Putamen (tissue), 1 donor: ENCODE results near the gene MACO1.
"Not testable (repeated sequence)": the region's sequence is repeated elsewhere in the genome, so short reads cannot be mapped to it uniquely, and the experiment has no call there.

Experiments used
- DNase-seq: peaks from one replicate; pipeline ENCODE4 v3.0.0-alpha.2; 2016; ENCODE audit warnings: low spot score

Gene MACO1

GRCh38 chr1:25430073-25430966, at the start of gene MACO1:
MACO1 (plus strand) TSS chr1:25430897; CDS start chr1:25431099, 202 bp downstream.
- DNase-seq, result peak; percentile 99

DNA sequence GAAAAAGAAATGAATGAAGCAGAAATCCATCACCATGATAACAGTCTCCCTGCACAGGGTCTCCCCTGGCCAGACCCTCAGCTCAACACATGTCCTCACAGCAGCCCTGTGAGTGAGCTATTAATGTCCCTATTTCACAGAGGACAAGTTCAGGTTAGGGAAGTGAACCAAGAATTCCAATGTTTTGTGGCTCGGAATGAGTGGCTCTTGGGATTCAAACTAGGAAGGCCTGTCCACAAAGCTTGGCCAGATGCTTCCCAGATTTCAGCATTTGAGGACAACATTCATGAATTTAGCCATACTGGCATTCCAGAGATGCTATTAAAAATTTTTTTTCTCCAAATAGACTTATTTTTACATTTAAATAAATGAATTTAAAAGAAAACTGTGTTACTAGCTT, 48.2 kb upstream of the MACO1 start:
- not testable (repeated sequence) for DNase-seq

GRCh38 chr1:25383090-25383489, 47.6 kb upstream of the MACO1 start:
- DNase-seq, result not testable (repeated sequence)

- DNase-seq, result not testable (repeated sequence)
Observed at GRCh38 chr1:25383875-25384274, 46.8 kb upstream of the MACO1 start.

DNA sequence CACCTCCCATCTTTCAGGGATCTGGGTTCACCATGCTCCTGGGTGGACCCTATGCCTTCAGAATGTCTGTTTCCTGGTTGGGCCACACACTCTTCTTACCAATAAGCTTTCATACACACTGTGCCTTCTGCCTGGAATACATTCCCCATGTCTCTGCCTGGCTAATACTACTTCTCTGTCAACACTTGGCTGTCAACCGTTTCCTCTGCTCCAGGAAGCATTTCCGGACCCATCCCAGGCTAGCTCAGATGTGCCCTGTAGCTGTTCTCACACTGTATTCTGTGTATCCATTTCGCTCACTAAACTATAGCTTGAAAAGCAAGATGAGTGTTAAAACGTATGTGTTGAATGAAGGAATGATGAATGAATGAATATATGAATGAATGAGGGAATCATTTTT, 43.6 kb upstream of the MACO1 start:
- DNase-seq, result not testable (repeated sequence)

- not testable (repeated sequence) for DNase-seq
Observed at GRCh38 chr1:25388691-25389090, 42.0 kb upstream of the MACO1 start.

DNA sequence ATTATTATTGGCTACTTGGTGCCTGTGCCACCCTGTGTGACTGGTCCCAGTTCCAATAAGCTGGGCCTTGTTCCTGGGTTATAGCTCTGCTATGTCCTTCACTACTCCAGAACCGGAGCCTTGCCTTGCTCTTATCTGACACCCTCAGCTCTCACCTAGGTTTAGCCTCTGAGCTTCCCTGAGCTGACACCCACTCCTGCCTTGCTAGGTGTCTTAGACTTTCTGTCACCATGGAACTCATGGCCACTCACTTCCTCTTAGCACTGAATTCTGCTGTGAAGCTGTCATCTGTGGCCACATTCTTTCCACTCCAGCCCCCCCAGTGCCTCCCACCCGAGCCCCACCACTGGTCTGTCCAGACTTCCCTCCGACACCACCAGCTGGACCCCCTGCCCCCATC, 41.0 kb upstream of the MACO1 start:
- DNase-seq, result not testable (repeated sequence)

DNA sequence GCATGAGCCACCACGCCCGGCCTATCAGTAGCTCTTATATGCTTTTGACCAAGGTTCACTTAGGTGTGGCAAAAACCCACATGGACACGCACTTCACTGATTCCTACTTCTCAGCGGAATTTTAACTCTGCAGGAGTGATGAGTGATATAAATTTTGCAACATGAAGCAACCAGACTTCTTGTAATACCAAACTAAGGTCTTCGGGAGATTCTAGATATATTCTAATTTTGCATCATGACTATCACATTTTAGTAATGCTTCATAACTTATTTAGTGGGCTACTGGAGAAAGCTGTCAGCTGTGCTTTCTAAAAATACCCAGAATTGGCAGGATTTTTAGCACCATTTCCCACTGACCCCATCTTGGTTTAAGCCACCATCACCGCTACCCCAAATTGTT, 37.9 kb upstream of the MACO1 start:
- DNase-seq, result no peak

DNA sequence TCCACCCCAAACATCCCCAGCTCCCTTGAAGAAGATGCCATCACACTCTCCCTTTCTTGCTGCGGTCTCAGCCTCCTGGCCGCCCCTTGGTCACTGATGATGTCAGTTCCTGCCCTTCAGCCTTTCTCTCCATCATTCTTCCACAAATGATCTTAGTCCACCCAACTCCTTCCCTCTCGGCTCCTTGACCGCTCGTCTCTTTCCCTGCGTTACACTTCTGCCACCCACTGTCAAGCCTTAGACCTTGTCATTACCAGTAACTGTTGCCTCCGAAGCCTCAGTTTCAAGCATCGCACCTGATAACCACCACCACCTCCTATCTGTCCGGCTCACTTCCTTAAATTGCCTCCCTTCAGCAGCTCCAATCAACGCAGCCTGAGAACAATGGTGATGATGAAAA, 33.1 kb upstream of the MACO1 start:
- not testable (repeated sequence) for DNase-seq

DNA sequence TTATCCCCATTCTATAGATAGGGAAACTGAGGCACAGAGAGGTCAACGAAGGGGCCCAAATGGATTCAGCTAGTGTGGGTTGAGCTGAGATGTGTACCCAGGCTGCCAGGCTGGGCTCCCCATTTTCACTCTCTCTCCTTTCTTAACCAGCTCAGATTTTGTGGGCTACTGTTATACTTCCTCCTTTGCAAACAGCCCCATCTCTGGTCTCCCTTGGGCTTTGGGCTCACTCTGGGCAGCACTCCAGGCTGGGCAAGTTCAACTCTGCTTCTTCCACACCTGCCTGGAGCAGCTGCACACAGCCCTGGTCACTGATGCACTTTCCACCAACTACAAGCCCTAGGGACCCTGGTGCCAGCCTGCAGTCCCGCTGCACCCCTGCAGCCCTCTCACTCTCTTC, 32.6 kb upstream of the MACO1 start:
- not testable (repeated sequence) for DNase-seq

GRCh38 chr1:25402947-25403803, 27.5 kb upstream of the MACO1 start:
- DNase-seq, result not testable (repeated sequence)

DNA sequence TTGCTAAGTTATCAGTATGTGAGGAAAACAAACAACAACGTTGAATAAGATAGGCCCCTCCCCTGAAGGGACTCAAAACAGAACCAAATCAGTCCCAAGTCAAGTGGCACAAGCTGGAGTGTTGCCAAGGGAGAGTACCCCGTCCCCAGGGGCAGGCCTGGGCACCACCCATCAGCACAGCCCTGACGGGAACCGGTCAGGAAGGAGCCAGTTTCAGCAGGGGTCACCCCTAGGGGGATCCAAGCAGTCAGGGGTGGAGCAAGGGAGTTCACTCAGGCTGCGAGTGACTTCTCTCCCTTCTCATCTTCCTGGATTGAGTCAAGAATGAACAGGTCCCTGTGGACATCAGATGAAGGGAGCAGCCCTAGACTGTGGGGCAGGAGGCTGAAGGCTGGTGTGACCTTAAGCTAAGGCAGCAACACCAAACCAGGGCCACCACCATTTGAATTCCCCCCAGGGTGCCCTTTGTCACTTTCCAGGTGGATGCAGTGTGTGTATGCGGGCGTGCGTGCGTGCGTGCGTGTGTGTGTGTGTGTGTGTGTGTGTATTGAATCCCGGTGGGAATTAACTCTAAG, 24.9 kb upstream of the MACO1 start:
- not testable (repeated sequence) for DNase-seq

DNA sequence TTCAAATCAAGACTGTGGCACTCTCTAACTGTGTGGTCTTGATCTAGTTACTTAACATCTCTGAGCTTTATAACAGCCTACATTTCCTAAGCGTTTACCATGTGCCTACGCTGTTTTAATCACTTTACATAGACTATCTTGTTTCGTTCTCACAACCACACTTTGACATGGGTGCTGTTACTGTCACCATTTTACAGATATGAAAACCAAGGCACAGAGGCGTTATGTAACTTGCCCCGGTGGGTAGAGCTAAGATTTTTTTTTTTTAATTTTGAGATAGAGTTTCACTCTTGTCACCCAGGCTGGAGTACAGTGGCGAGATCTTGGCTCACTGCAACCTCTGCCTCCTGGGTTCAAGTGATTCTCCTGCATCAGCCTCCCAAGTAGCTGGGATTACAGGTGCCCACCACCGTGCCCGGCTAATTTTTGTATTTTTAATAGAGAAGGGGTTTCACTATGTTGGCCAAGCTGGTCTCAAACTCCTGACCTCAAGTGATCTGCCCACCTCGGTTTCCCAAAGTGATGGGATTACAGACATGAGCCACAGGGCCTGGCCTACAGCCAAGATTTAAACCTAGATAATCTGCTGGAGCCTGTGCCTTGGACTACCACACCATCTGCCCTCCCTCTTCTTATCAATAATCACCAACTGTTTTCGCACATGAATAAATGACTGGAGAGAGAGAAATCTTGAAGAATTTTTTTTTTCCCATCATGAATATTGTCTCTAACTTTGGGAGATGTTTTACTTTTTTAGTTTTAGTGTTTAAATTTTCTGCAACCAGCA, 20.9 kb upstream of the MACO1 start:
- DNase-seq, result not testable (repeated sequence)

- not testable (repeated sequence) for DNase-seq
Observed at GRCh38 chr1:25412872-25413623, 17.6 kb upstream of the MACO1 start.

DNA sequence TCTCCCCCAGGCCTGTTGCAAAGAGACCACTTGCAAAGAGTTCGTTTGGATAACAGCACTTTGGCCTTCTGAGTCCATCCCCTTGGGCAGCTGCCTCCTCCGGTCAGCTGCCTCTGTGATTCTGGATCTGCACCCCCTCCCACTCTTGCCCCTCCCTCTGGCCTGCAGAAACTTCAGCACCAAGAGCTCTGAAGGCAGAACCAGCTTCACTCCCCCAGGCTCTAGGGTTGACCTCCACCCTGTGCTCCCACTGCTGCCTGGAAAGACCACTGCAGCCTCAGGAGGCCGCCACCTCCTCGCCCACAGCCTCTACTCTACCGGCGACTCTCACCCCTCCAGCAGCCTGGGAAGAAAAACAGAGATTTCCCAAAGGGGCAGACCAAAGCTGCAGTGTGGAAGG, 16.5 kb upstream of the MACO1 start:
- DNase-seq, result not testable (repeated sequence)

GRCh38 chr1:25414578-25414977, 16.1 kb upstream of the MACO1 start:
- DNase-seq, result not testable (repeated sequence)

GRCh38 chr1:25417280-25417679, 13.4 kb upstream of the MACO1 start:
- DNase-seq, result not testable (repeated sequence)

- not testable (repeated sequence) for DNase-seq
Observed at GRCh38 chr1:25419339-25419738, 11.4 kb upstream of the MACO1 start.

GRCh38 chr1:25420715-25421114, 10.0 kb upstream of the MACO1 start, which contains the start of gene RHCE:
RHCE (minus strand) TSS chr1:25420825; CDS start chr1:25420786, 39 bp downstream.
- not testable (repeated sequence) for DNase-seq

GRCh38 chr1:25423206-25423605, 7.5 kb upstream of the MACO1 start:
- not testable (repeated sequence) for DNase-seq
